Measurements from ENCODE around the gene NPIPB9.
"Not testable (repeated sequence)": the region's sequence is repeated elsewhere in the genome, so short reads cannot be mapped to it uniquely, and the experiment has no call there.

NPIPB9 gene

GRCh38 chr16:28731253-28731652, 20.3 kb upstream of the NPIPB9 start:
- WGBS, 2 donors (ENCODE audit: extremely low coverage in 2 of 2, insufficient read length in 2 of 2, insufficient replicate concordance in 1 of 2) = no CpG with 5 or more reads among the region's 5 CpGs
- H2BK15ac ChIP-seq (ENCODE audit: low read length); H3K36me3 ChIP-seq (replicated peaks in 1 of 2; ENCODE audit: control insufficient read depth in 2 of 2, insufficient read depth in 2 of 2, low read length in 2 of 2); DNase-seq (ENCODE audit: low spot score); H2BK12ac ChIP-seq (ENCODE audit: low read length); H4K8ac ChIP-seq (ENCODE audit: low read depth, low read length); H2AK5ac ChIP-seq (ENCODE audit: low read depth, low read length); H3K4me2 ChIP-seq (ENCODE audit: insufficient read depth, low read length, poor library complexity, severe bottlenecking); H3K9me3 ChIP-seq (replicated peaks in 1 of 2; ENCODE audit: control insufficient read depth in 2 of 2, insufficient read depth in 1 of 2, low read depth in 1 of 2, low read length in 2 of 2); H3K14ac ChIP-seq (ENCODE audit: low read length); H3K4ac ChIP-seq (ENCODE audit: low read length); H3K4me1 ChIP-seq (ENCODE audit: control insufficient read depth in 2 of 2, insufficient read depth in 1 of 2, low read depth in 1 of 2, low read length in 2 of 2); H3K9ac ChIP-seq (ENCODE audit: low read depth, low read length, poor library complexity); H3K18ac ChIP-seq (ENCODE audit: low read length); H3K27ac ChIP-seq (replicated peaks; ENCODE audit: low read length); H3K27me3 ChIP-seq (ENCODE audit: control insufficient read depth in 3 of 3, insufficient read depth in 3 of 3, low read depth in 1 of 3, low read length in 3 of 3); H2AFZ ChIP-seq (ENCODE audit: low read length); H4K91ac ChIP-seq (ENCODE audit: low read depth, low read length, poor library complexity); H2BK120ac ChIP-seq (ENCODE audit: low read depth, low read length); H3K23ac ChIP-seq (ENCODE audit: low read depth, low read length, poor library complexity); H3K79me1 ChIP-seq (ENCODE audit: low read depth, low read length); H2BK5ac ChIP-seq (ENCODE audit: low read length); H3K4me3 ChIP-seq (ENCODE audit: low read length in 2 of 2): not testable (repeated sequence)

- not testable (repeated sequence) for H3K79me1 ChIP-seq (ENCODE audit: low read depth, low read length); H3K4me2 ChIP-seq (ENCODE audit: insufficient read depth, low read length, poor library complexity, severe bottlenecking); H3K4me1 ChIP-seq (ENCODE audit: control insufficient read depth in 2 of 2, insufficient read depth in 1 of 2, low read depth in 1 of 2, low read length in 2 of 2); H3K9me3 ChIP-seq (replicated peaks in 1 of 2; ENCODE audit: control insufficient read depth in 2 of 2, insufficient read depth in 1 of 2, low read depth in 1 of 2, low read length in 2 of 2); H3K23ac ChIP-seq (ENCODE audit: low read depth, low read length, poor library complexity); H2BK5ac ChIP-seq (ENCODE audit: low read length); H4K91ac ChIP-seq (ENCODE audit: low read depth, low read length, poor library complexity); H3K27ac ChIP-seq (replicated peaks; ENCODE audit: low read length); H2BK12ac ChIP-seq (ENCODE audit: low read length); H3K14ac ChIP-seq (ENCODE audit: low read length); H4K8ac ChIP-seq (ENCODE audit: low read depth, low read length); H2BK120ac ChIP-seq (ENCODE audit: low read depth, low read length); H3K36me3 ChIP-seq (replicated peaks in 1 of 2; ENCODE audit: control insufficient read depth in 2 of 2, insufficient read depth in 2 of 2, low read length in 2 of 2); H3K27me3 ChIP-seq (ENCODE audit: control insufficient read depth in 3 of 3, insufficient read depth in 3 of 3, low read depth in 1 of 3, low read length in 3 of 3); H3K9ac ChIP-seq (ENCODE audit: low read depth, low read length, poor library complexity); H2AK5ac ChIP-seq (ENCODE audit: low read depth, low read length); H3K4me3 ChIP-seq (ENCODE audit: low read length in 2 of 2); H3K4ac ChIP-seq (ENCODE audit: low read length); H2AFZ ChIP-seq (ENCODE audit: low read length); H3K18ac ChIP-seq (ENCODE audit: low read length); H2BK15ac ChIP-seq (ENCODE audit: low read length); DNase-seq (ENCODE audit: low spot score)
- no CpG with 5 or more reads among the region's 9 CpGs for WGBS, 2 donors (ENCODE audit: extremely low coverage in 2 of 2, insufficient read length in 2 of 2, insufficient replicate concordance in 1 of 2)
Measured at GRCh38 chr16:28732455-28733124, 19.0 kb upstream of the NPIPB9 start.

GRCh38 chr16:28739787-28740186, 11.8 kb upstream of the NPIPB9 start:
- not testable (repeated sequence) for DNase-seq (ENCODE audit: low spot score); H2AFZ ChIP-seq (ENCODE audit: low read length); H3K4ac ChIP-seq (ENCODE audit: low read length); H4K8ac ChIP-seq (ENCODE audit: low read depth, low read length); H2AK5ac ChIP-seq (ENCODE audit: low read depth, low read length); H2BK12ac ChIP-seq (ENCODE audit: low read length); H3K27ac ChIP-seq (replicated peaks; ENCODE audit: low read length); H3K79me1 ChIP-seq (ENCODE audit: low read depth, low read length); H2BK5ac ChIP-seq (ENCODE audit: low read length); H3K4me3 ChIP-seq (ENCODE audit: low read length in 2 of 2); H4K91ac ChIP-seq (ENCODE audit: low read depth, low read length, poor library complexity); H2BK120ac ChIP-seq (ENCODE audit: low read depth, low read length); H3K18ac ChIP-seq (ENCODE audit: low read length); H3K4me1 ChIP-seq (ENCODE audit: control insufficient read depth in 2 of 2, insufficient read depth in 1 of 2, low read depth in 1 of 2, low read length in 2 of 2); H3K23ac ChIP-seq (ENCODE audit: low read depth, low read length, poor library complexity); H3K36me3 ChIP-seq (replicated peaks in 1 of 2; ENCODE audit: control insufficient read depth in 2 of 2, insufficient read depth in 2 of 2, low read length in 2 of 2); H3K14ac ChIP-seq (ENCODE audit: low read length); H2BK15ac ChIP-seq (ENCODE audit: low read length); H3K9me3 ChIP-seq (replicated peaks in 1 of 2; ENCODE audit: control insufficient read depth in 2 of 2, insufficient read depth in 1 of 2, low read depth in 1 of 2, low read length in 2 of 2); H3K27me3 ChIP-seq (ENCODE audit: control insufficient read depth in 3 of 3, insufficient read depth in 3 of 3, low read depth in 1 of 3, low read length in 3 of 3); H3K4me2 ChIP-seq (ENCODE audit: insufficient read depth, low read length, poor library complexity, severe bottlenecking); H3K9ac ChIP-seq (ENCODE audit: low read depth, low read length, poor library complexity)
- WGBS, 2 donors (ENCODE audit: extremely low coverage in 2 of 2, insufficient read length in 2 of 2, insufficient replicate concordance in 1 of 2) = no CpG with 5 or more reads among the region's 9 CpGs

- H3K9ac ChIP-seq (ENCODE audit: low read depth, low read length, poor library complexity); H3K36me3 ChIP-seq (replicated peaks in 1 of 2; ENCODE audit: control insufficient read depth in 2 of 2, insufficient read depth in 2 of 2, low read length in 2 of 2); H3K79me1 ChIP-seq (ENCODE audit: low read depth, low read length); H2BK5ac ChIP-seq (ENCODE audit: low read length); H3K9me3 ChIP-seq (replicated peaks in 1 of 2; ENCODE audit: control insufficient read depth in 2 of 2, insufficient read depth in 1 of 2, low read depth in 1 of 2, low read length in 2 of 2); H2AK5ac ChIP-seq (ENCODE audit: low read depth, low read length); H3K4me1 ChIP-seq (ENCODE audit: control insufficient read depth in 2 of 2, insufficient read depth in 1 of 2, low read depth in 1 of 2, low read length in 2 of 2); DNase-seq (ENCODE audit: low spot score); H2BK120ac ChIP-seq (ENCODE audit: low read depth, low read length); H2AFZ ChIP-seq (ENCODE audit: low read length); H2BK12ac ChIP-seq (ENCODE audit: low read length); H3K14ac ChIP-seq (ENCODE audit: low read length); H3K18ac ChIP-seq (ENCODE audit: low read length); H2BK15ac ChIP-seq (ENCODE audit: low read length); H3K27ac ChIP-seq (replicated peaks; ENCODE audit: low read length); H3K23ac ChIP-seq (ENCODE audit: low read depth, low read length, poor library complexity); H3K27me3 ChIP-seq (ENCODE audit: control insufficient read depth in 3 of 3, insufficient read depth in 3 of 3, low read depth in 1 of 3, low read length in 3 of 3); H3K4ac ChIP-seq (ENCODE audit: low read length); H3K4me2 ChIP-seq (ENCODE audit: insufficient read depth, low read length, poor library complexity, severe bottlenecking); H4K8ac ChIP-seq (ENCODE audit: low read depth, low read length); H4K91ac ChIP-seq (ENCODE audit: low read depth, low read length, poor library complexity); H3K4me3 ChIP-seq (ENCODE audit: low read length in 2 of 2): not testable (repeated sequence)
- no CpG with 5 or more reads among the region's 27 CpGs for WGBS, 2 donors (ENCODE audit: extremely low coverage in 2 of 2, insufficient read length in 2 of 2, insufficient replicate concordance in 1 of 2)
Measured at GRCh38 chr16:28740631-28741030, 11.0 kb upstream of the NPIPB9 start.
